SK-N-SH (cell line): ENCODE results near the gene CYS1. TPM values are rescaled to one million over a fixed set of nuclear protein-coding genes. Genes with fewer than 3 reads are reported as not detected.

Experiments used
- CTCF ChIA-PET: fragments of 300-600, 350-600 bp; formaldehyde crosslinking; extraction: SDS; loops from one replicate; lab custom pipeline; 2021; lab: Yijun Ruan, JAX
- POLR2A ChIA-PET: fragments of 350-600 bp; sonication (Branson Sonifier 250); formaldehyde crosslinking; extraction: SDS; loops from one replicate; lab custom pipeline; 2020; ENCODE audit warnings: antibody characterized with exemption, inconsistent platforms; lab: Yijun Ruan, JAX
- DNase-seq: peaks from one replicate; pipeline ENCODE4 v3.0.0; 2012
- H2AFZ ChIP-seq: fragments of 200-600 bp; sonication (generic); 2 replicates; pipeline ENCODE4 v1.8.1; 2016; ENCODE audit warnings: antibody characterized with exemption, mild to moderate bottlenecking, low read depth
- H3F3A ChIP-seq: fragments of 200-600 bp; sonication (generic); replicated peaks from 2 replicates; pipeline ENCODE3; 2016; ENCODE audit warnings: antibody characterized with exemption, mild to moderate bottlenecking; ENCODE audit not compliant: insufficient read depth
- H3K27ac ChIP-seq, 2 experiments: fragments of 200-500 bp in 1 of 2; fragments of 200-600 bp in 1 of 2; sonication (Bioruptor generic) in 1 of 2; sonication (generic), shearing (Covaris generic) in 1 of 2; 2 replicates each; pipeline versions ENCODE4 v1.5.1 to v1.6.1; 2014 to 2016; ENCODE audit warnings: low read depth in 2 of 2, inconsistent platforms in 1 of 2, low read length in 1 of 2, mild to moderate bottlenecking in 1 of 2, mixed read lengths in 1 of 2
- H3K27me3 ChIP-seq: fragments of 200-600 bp; sonication (generic), shearing (Covaris generic); 2 replicates; pipeline ENCODE4 v1.6.1; 2016; ENCODE audit warnings: mixed run types; ENCODE audit not compliant: insufficient read depth
- H3K36me3 ChIP-seq, 2 experiments: fragments of 200-500 bp in 1 of 2; fragments of 200-600 bp in 1 of 2; sonication (Bioruptor generic) in 1 of 2; sonication (generic) in 1 of 2; replicated peaks in 1 of 2; 2 replicates each; pipeline versions ENCODE3 to v1.5.1; 2014 to 2016; ENCODE audit warnings: low read length in 1 of 2, mild to moderate bottlenecking in 1 of 2; ENCODE audit not compliant: insufficient read depth in 2 of 2, control insufficient read depth in 1 of 2
- H3K4me1 ChIP-seq, 2 experiments: fragments of 200-500 bp in 1 of 2; fragments of 200-600 bp in 1 of 2; sonication (Bioruptor generic) in 1 of 2; sonication (generic), shearing (Covaris generic) in 1 of 2; 2 replicates each; pipeline versions ENCODE4 v1.5.1 to v1.6.1; 2014 to 2016; ENCODE audit warnings: low read depth in 1 of 2, low read length in 1 of 2, mixed run types in 1 of 2; ENCODE audit not compliant: insufficient read depth in 2 of 2, control insufficient read depth in 1 of 2
- H3K4me2 ChIP-seq: fragments of 200-600 bp; sonication (generic), shearing (Covaris generic); 2 replicates; pipeline ENCODE4 v1.6.1; 2017; ENCODE audit warnings: mixed run types
- H3K4me3 ChIP-seq, 2 experiments: fragments of 200-500 bp in 1 of 2; fragments of 200-600 bp in 1 of 2; sonication (Bioruptor generic) in 1 of 2; sonication (generic), shearing (Covaris generic) in 1 of 2; 2 replicates each; pipeline versions ENCODE4 v1.5.1 to v1.8.1; 2014 to 2016; ENCODE audit warnings: low read depth in 2 of 2, inconsistent platforms in 1 of 2, low read length in 1 of 2, mild to moderate bottlenecking in 1 of 2, mixed read lengths in 1 of 2, moderate library complexity in 1 of 2
- H3K79me2 ChIP-seq: fragments of 200-600 bp; sonication (generic); 2 replicates; pipeline ENCODE4 v1.8.1; 2017; ENCODE audit warnings: mild to moderate bottlenecking; ENCODE audit not compliant: insufficient read depth
- H3K9ac ChIP-seq: fragments of 200-600 bp; sonication (generic); 2 replicates; pipeline ENCODE4 v1.6.1; 2017; ENCODE audit warnings: mixed run types
- H3K9me2 ChIP-seq: fragments of 200-600 bp; sonication (generic); 2 replicates; pipeline ENCODE4 v1.6.1; 2017; ENCODE audit warnings: mixed run types
- H3K9me3 ChIP-seq: fragments of 200-600 bp; sonication (generic); 2 replicates; pipeline ENCODE4 v1.6.1; 2017; ENCODE audit warnings: mixed run types, mild to moderate bottlenecking, moderate library complexity
- H4K20me1 ChIP-seq: fragments of 200-600 bp; sonication (generic); 2 replicates; pipeline ENCODE4 v1.6.1; 2017; ENCODE audit warnings: mild to moderate bottlenecking, mixed run types; ENCODE audit not compliant: insufficient read depth
- EP300 ChIP-seq, 2 experiments: IDR thresholded peaks; 2 replicates each; pipeline versions ENCODE4 v1.4.0 to v1.6.1; 2012; ENCODE audit warnings: borderline replicate concordance in 1 of 2, low read depth in 1 of 2, low read length in 1 of 2
- EZH2phosphoT487 ChIP-seq: fragments of 200-600 bp; sonication (generic); IDR thresholded peaks from 2 replicates; pipeline ENCODE4 v1.6.1; 2017; ENCODE audit warnings: low read depth, mixed run types, mild to moderate bottlenecking, antibody characterized with exemption, moderate library complexity, borderline replicate concordance
- JUND ChIP-seq: IDR thresholded peaks from 2 replicates; pipeline ENCODE4 v1.4.0; 2012
- MXI1 ChIP-seq: IDR thresholded peaks from 2 replicates; pipeline ENCODE4 v1.6.1; 2012; ENCODE audit warnings: mild to moderate bottlenecking, low read depth, low read length, improper control_type of control experiment
- NFIC ChIP-seq: IDR thresholded peaks from 2 replicates; pipeline ENCODE4 v1.4.0; 2012; ENCODE audit warnings: borderline replicate concordance
- POLR2AphosphoS5 ChIP-seq: IDR thresholded peaks from 2 replicates; pipeline ENCODE4 v1.6.1; 2012; ENCODE audit warnings: low read depth, low read length
- RCOR1 ChIP-seq: fragments of 150-350 bp; IDR thresholded peaks from 2 replicates; pipeline ENCODE4 v1.6.1; 2017; ENCODE audit warnings: antibody characterized with exemption, low read length
- RFX5 ChIP-seq: IDR thresholded peaks from 2 replicates; pipeline ENCODE4 v1.6.1; 2012; ENCODE audit warnings: mild to moderate bottlenecking, improper control_type of control experiment, low read length
- RXRA ChIP-seq: IDR thresholded peaks from 2 replicates; pipeline ENCODE4 v1.4.0; 2012; ENCODE audit warnings: low read depth, mild to moderate bottlenecking, borderline replicate concordance
- TEAD4 ChIP-seq: IDR thresholded peaks from 2 replicates; pipeline ENCODE4 v1.4.0; 2012; ENCODE audit warnings: mild to moderate bottlenecking, borderline replicate concordance; ENCODE audit not compliant: insufficient read depth
- WGBS: methylation state at CpG from one replicate; pipeline ENCODE4 v1.1.6; 2017; ENCODE audit warnings: low lambda C conversion rate; 5-methylcytosine and 5-hydroxymethylcytosine counted together
- polyA plus RNA-seq, 3 experiments: library from polyadenylated mRNA; depleted of rRNA; stranded (reverse); fragments of >200 nt; gene quantifications; 2 replicates each; pipeline ENCODE4 v1.2.3, GENCODE V29; 2012
- TF ChIP-seq, protein P1 (sequence below): fragments of 200-600 bp; sonication (generic); IDR thresholded peaks from 2 replicates; pipeline ENCODE4 v1.6.1; 2017; ENCODE audit warnings: antibody characterized with exemption, mild to moderate bottlenecking, moderate library complexity
- TF ChIP-seq, protein P2 (sequence below): IDR thresholded peaks from 2 replicates; pipeline ENCODE4; 2012

CYS1 gene
- polyA plus RNA-seq, 1 of the 3 experiments (the other 2 are of a cell fraction): 1.2 TPM

DNA sequence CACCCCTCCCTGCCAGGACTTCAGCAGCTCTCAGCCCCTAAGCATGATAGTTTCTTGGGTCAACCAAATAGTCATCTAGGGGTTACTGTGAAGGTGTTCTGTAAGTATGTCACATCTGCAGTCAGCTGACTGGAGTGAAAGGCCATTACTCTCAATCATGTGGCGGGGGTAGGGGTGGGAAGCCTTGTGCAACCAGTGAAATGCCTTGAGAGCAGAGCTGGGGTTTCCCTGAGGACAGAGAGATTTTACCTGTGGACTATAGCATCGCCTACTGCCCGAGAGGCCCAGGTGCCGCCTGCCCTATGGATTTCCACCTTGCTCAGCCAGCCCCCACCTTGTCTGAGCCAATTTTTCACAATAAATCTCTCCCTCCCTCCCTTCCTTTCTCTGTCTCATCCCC lies 57.8 kb downstream of the CYS1 start:
- no peaks in the 10 kb centered on the region; the same call in 1 of the 2 replicates for H3K9me3 ChIP-seq
- POLR2A ChIA-PET: no interaction called here
- WGBS: 84% methylated on average over 4 of the region's 4 CpGs
- no peak overlapping the region for H3K27ac ChIP-seq
- no peak for TF ChIP-seq POLR2AphosphoS5
- no peak for TF ChIP-seq EP300 (IDR thresholded peaks at IDR 0.05; ENCODE audit: borderline replicate concordance in 1 of 2, low read depth in 1 of 2, low read length in 1 of 2)
- no peak for TF ChIP-seq TEAD4
- TF ChIP-seq, all 33 proteins: peak for 0
- no peaks in the 10 kb centered on the region for H4K20me1 ChIP-seq
- no peak for DNase-seq
- no peaks in the 10 kb centered on the region for H3K36me3 ChIP-seq
- no peak overlapping the region for H3K4me2 ChIP-seq
- no peak overlapping the region for H3K4me3 ChIP-seq
- no peaks in the 10 kb centered on the region for H3F3A ChIP-seq
- H3K9ac ChIP-seq: no peak overlapping the region
- H3K4me1 ChIP-seq: peaks cover 0 to 8% of the 10 kb centered on the region in 2 experiments; a peak in 2 of 4 replicates
- H3K27me3 ChIP-seq: peaks cover 6% of the 10 kb centered on the region; the same call in 1 of the 2 replicates
- no peaks in the 10 kb centered on the region for H3K79me2 ChIP-seq
- CTCF ChIA-PET: interaction anchor here (1.1 to 4.3 kb wide), 4 partner anchors 13 to 223 kb away, joined by 3 to 38 read pairs (median 12); no protein-coding TSS in a partner anchor
- no peak overlapping the region for H2AFZ ChIP-seq
- H3K9me2 ChIP-seq: no peaks in the 10 kb centered on the region

DNA sequence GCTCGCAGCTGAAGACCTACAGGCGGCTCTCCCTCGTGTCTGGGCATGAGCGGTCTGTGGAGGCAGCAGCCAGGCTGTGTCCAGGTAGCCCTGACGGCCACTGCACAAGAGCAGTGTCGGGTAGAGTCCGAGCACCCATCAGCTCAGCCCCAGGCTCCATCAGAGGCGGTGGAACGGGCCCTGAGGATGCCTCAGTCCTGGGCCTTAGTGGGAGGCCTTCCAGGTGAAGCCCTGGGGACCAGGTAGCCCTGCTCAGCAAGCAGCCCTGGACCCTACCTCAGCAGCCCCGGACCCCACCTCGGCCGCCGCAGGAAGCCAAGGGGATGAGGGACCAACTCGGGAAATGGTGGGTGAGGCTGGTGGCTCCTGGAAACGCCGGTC lies 58.2 kb downstream of the CYS1 start:
- Histone ChIP-seq H3K36me3 (no peaks in the 10 kb centered on the region), H3K4me2 (no peak overlapping the region), H4K20me1 (no peaks in the 10 kb centered on the region), H3K79me2 (no peaks in the 10 kb centered on the region), H3K9me2 (no peaks in the 10 kb centered on the region), H3F3A (no peaks in the 10 kb centered on the region), H2AFZ (no peak overlapping the region), H3K27me3 (peaks cover 6% of the 10 kb centered on the region; the same call in 1 of the 2 replicates), H3K9ac (no peak overlapping the region), H3K9me3 (no peaks in the 10 kb centered on the region; the same call in 1 of the 2 replicates)
- ChIA-PET CTCF (interaction anchor here (1.1 to 4.3 kb wide), 4 partner anchors 14 to 223 kb away, joined by 3 to 38 read pairs (median 12); no protein-coding TSS in a partner anchor), POLR2A (interaction anchor here (0.6 to 1.2 kb wide), 2 partner anchors 22 to 179 kb away, joined by 3 to 4 read pairs; partner anchors contain the start of gene TAF1B)
- WGBS: 83% methylated on average over 9 of the region's 16 CpGs
- no peak for TF ChIP-seq NFIC
- TF ChIP-seq, protein P1, sequence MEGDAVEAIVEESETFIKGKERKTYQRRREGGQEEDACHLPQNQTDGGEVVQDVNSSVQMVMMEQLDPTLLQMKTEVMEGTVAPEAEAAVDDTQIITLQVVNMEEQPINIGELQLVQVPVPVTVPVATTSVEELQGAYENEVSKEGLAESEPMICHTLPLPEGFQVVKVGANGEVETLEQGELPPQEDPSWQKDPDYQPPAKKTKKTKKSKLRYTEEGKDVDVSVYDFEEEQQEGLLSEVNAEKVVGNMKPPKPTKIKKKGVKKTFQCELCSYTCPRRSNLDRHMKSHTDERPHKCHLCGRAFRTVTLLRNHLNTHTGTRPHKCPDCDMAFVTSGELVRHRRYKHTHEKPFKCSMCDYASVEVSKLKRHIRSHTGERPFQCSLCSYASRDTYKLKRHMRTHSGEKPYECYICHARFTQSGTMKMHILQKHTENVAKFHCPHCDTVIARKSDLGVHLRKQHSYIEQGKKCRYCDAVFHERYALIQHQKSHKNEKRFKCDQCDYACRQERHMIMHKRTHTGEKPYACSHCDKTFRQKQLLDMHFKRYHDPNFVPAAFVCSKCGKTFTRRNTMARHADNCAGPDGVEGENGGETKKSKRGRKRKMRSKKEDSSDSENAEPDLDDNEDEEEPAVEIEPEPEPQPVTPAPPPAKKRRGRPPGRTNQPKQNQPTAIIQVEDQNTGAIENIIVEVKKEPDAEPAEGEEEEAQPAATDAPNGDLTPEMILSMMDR: no peak
- TF ChIP-seq, all 33 proteins: peak for 0
- H3K27ac ChIP-seq: no peak overlapping the region
- H3K4me1 ChIP-seq: peaks cover 0 to 8% of the 10 kb centered on the region in 2 experiments; a peak in 2 of 4 replicates
- no peak overlapping the region for H3K4me3 ChIP-seq
- DNase-seq: no peak

DNA sequence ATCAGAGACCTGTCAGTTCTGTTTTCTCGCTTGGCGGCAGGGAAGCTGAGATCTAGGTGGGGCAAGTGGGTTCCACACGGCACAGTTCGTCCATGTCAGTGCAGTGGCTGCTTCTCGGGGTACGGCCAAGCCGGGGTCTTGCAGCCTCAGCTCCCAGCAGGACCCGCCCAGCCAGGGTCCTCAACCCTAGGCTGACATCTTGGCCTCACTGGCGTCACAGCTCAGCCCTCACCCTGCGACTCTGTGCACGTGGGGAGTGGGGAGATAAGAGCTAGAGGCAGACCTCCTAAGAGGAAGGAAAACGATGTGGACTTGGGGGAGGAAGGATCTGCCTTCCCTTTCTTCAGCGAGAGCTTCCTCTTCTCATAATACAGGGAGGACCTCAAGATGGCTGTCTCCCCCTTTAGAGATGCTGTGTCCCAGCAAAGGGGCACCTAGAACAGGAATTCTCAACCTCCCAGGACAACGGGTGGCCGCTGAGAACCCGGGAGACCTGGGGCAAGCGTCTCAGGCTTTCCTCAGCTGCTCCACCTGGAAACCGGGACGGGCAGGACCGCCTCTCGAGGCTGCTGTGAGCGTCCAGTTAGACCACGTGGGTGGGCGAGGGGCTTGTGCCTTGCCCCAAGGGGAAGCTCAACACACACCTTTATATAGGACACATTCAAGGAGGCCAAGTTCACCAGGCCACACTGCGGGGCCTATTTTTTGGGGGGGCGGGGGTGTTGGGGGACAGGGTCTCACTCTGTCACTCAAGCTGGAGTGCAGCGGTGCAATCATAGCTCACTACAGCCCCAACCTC lies 60.4 kb downstream of the CYS1 start:
- H2AFZ ChIP-seq: no peak overlapping the region
- POLR2A ChIA-PET: interaction anchor here (1.4 kb wide), 1 partner anchor 25 kb away, joined by 3 read pairs; no protein-coding TSS in a partner anchor
- no peak overlapping the region for H3K9ac ChIP-seq
- no peaks in the 10 kb centered on the region for H4K20me1 ChIP-seq
- peaks cover 0 to 8% of the 10 kb centered on the region in 2 experiments; a peak in 2 of 4 replicates for H3K4me1 ChIP-seq
- DNase-seq: no peak
- CTCF ChIA-PET: interaction anchor here (0.6 to 4.3 kb wide), 4 partner anchors 24 to 206 kb away, joined by 3 to 38 read pairs (median 14); no protein-coding TSS in a partner anchor
- H3K79me2 ChIP-seq: no peaks in the 10 kb centered on the region
- no peak overlapping the region for H3K27ac ChIP-seq
- H3F3A ChIP-seq: no peaks in the 10 kb centered on the region
- no peaks in the 10 kb centered on the region for H3K9me2 ChIP-seq
- H3K9me3 ChIP-seq: no peaks in the 10 kb centered on the region; the same call in 1 of the 2 replicates
- no peak overlapping the region for H3K4me2 ChIP-seq
- no peaks in the 10 kb centered on the region for H3K36me3 ChIP-seq
- no peak overlapping the region for H3K4me3 ChIP-seq
- peaks cover 6% of the 10 kb centered on the region; the same call in 1 of the 2 replicates for H3K27me3 ChIP-seq
- WGBS: 89% methylated on average over 26 of the region's 27 CpGs
- no peak for TF ChIP-seq RCOR1
- no peak for TF ChIP-seq EZH2phosphoT487
- no peak for TF ChIP-seq JUND
- TF ChIP-seq, protein P1: no peak
- TF ChIP-seq, protein P2, sequence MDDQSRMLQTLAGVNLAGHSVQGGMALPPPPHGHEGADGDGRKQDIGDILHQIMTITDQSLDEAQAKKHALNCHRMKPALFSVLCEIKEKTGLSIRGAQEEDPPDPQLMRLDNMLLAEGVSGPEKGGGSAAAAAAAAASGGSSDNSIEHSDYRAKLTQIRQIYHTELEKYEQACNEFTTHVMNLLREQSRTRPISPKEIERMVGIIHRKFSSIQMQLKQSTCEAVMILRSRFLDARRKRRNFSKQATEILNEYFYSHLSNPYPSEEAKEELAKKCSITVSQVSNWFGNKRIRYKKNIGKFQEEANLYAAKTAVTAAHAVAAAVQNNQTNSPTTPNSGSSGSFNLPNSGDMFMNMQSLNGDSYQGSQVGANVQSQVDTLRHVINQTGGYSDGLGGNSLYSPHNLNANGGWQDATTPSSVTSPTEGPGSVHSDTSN: no peak
- TF ChIP-seq MXI1: no peak
- TF ChIP-seq RXRA: no peak
- no peak for TF ChIP-seq RFX5
- no peak for TF ChIP-seq EP300 (IDR thresholded peaks at IDR 0.05; ENCODE audit: borderline replicate concordance in 1 of 2, low read depth in 1 of 2, low read length in 1 of 2)
